Measurements from ENCODE around the gene HDDC3.
A peak's percentile ranks its signal among the peaks of the same experiment; 100 is the strongest.

Gene HDDC3

GRCh38 chr15:90957791-90958190, 25.4 kb upstream of the HDDC3 start:
- peak overlapping the region; percentile 59; the same call in 1 of the 2 replicates for H3K4me3 ChIP-seq (ENCODE audit: low read depth, low read length)
- TF ChIP-seq CTCF (IDR thresholded peaks at IDR 0.05; ENCODE audit: low read depth, low read length): no peak

GRCh38 chr15:90957031-90957790, 24.9 kb upstream of the HDDC3 start:
- TF ChIP-seq CTCF (IDR thresholded peaks at IDR 0.05; ENCODE audit: low read depth, low read length): no peak
- peak overlapping the region; percentile 59 for H3K4me3 ChIP-seq (ENCODE audit: low read depth, low read length)

- peak; percentile 94 for TF ChIP-seq CTCF (IDR thresholded peaks at IDR 0.05; ENCODE audit: low read depth, low read length)
- peak overlapping the region; percentile 59 for H3K4me3 ChIP-seq (ENCODE audit: low read depth, low read length)
Observed at GRCh38 chr15:90956274-90957030, 24.1 kb upstream of the HDDC3 start.

- TF ChIP-seq CTCF (IDR thresholded peaks at IDR 0.05; ENCODE audit: low read depth, low read length): no peak
Observed at GRCh38 chr15:90955624-90956273, 23.4 kb upstream of the HDDC3 start.

GRCh38 chr15:90954712-90955623, 22.6 kb upstream of the HDDC3 start, which contains the start of gene RCCD1:
Gene RCCD1 (plus strand): TSS chr15:90954884. CDS start chr15:90956735, 1,851 bp downstream.
- peak within 1 kb of the TSS; percentile 77 for H3K4me3 ChIP-seq (ENCODE audit: low read depth, low read length)
- no peak for TF ChIP-seq CTCF (IDR thresholded peaks at IDR 0.05; ENCODE audit: low read depth, low read length)

More at GRCh38 chr15:90955624-90956273, 23.4 kb upstream of the HDDC3 start:
- H3K4me3 ChIP-seq (ENCODE audit: low read depth, low read length): peak overlapping the region; percentile 77

GRCh38 chr15:90953947-90954711, 21.8 kb upstream of the HDDC3 start:
- H3K4me3 ChIP-seq (ENCODE audit: low read depth, low read length): peak overlapping the region; percentile 77
- no peak for TF ChIP-seq CTCF (IDR thresholded peaks at IDR 0.05; ENCODE audit: low read depth, low read length)

Measured in WI38 (cell line).